Dermis blood vessel endothelial cell (primary cell): ENCODE measurements around the gene SMCR8. TPM values are rescaled to one million over a fixed set of nuclear protein-coding genes. Genes with fewer than 3 reads are reported as not detected.
"Not testable (repeated sequence)": the region's sequence is repeated elsewhere in the genome, so short reads cannot be mapped to it uniquely, and the experiment has no call there.

Experiments
- DNase-seq: peaks from one replicate; pipeline ENCODE4 v3.0.0; 2010
- total RNA-seq: library from RNA; depleted of rRNA; stranded (reverse); fragments of >200 nt; gene quantifications from 2 replicates; pipeline ENCODE4 v1.2.3, GENCODE V29; 2014

SMCR8 gene
- total RNA-seq, 1 donor from 2014 or later, result 18.7 TPM

- no peak for DNase-seq
These were observed 3.8 kb downstream of the SMCR8 start for GRCh38 chr17:18318771-18319450.

GRCh38 chr17:18319604-18320256 is 4.6 kb downstream of the SMCR8 start:
- DNase-seq, result peak; percentile 68

- DNase-seq, result no peak
These were observed 5.2 kb downstream of the SMCR8 start for GRCh38 chr17:18320301-18320700.

- DNase-seq, result peak; percentile 46
These were observed 6.2 kb downstream of the SMCR8 start for GRCh38 chr17:18321309-18321708.

GRCh38 chr17:18322522-18322921 is 7.4 kb downstream of the SMCR8 start:
- no peak for DNase-seq

GRCh38 chr17:18323007-18323406 is 7.9 kb downstream of the SMCR8 start:
- peak; percentile 27 for DNase-seq

GRCh38 chr17:18323507-18324139 is 8.5 kb downstream of the SMCR8 start:
- DNase-seq, result no peak

GRCh38 chr17:18324140-18325050 is 9.3 kb downstream of the SMCR8 start:
- DNase-seq, result no peak

- no peak for DNase-seq
These were observed 10.9 kb downstream of the SMCR8 start for GRCh38 chr17:18326039-18326438.

GRCh38 chr17:18326572-18326971 is 11.5 kb downstream of the SMCR8 start:
- no peak for DNase-seq

- no peak for DNase-seq
These were observed 12.0 kb downstream of the SMCR8 start for GRCh38 chr17:18327093-18327492.

GRCh38 chr17:18327556-18327955 is 12.5 kb downstream of the SMCR8 start:
- DNase-seq, result no peak

- DNase-seq, result no peak
These were observed 13.6 kb downstream of the SMCR8 start for GRCh38 chr17:18328643-18329204.

GRCh38 chr17:18331879-18332278 is 16.8 kb downstream of the SMCR8 start:
- no peak for DNase-seq

GRCh38 chr17:18332909-18333489 is 17.9 kb downstream of the SMCR8 start:
- DNase-seq, result no peak

- DNase-seq, result not testable (repeated sequence)
These were observed 23.1 kb downstream of the SMCR8 start for GRCh38 chr17:18338158-18338557.

GRCh38 chr17:18339933-18340332 is 24.8 kb downstream of the SMCR8 start:
- DNase-seq, result no peak

GRCh38 chr17:18344021-18344420 is 28.9 kb downstream of the SMCR8 start:
- no peak for DNase-seq

- DNase-seq, result no peak
These were observed 38.4 kb downstream of the SMCR8 start for GRCh38 chr17:18353541-18353940.

- no peak for DNase-seq
These were observed 41.5 kb downstream of the SMCR8 start for GRCh38 chr17:18356624-18357023.

- DNase-seq, result no peak
These were observed 45.4 kb downstream of the SMCR8 start for GRCh38 chr17:18360518-18360917.
